A549 (cell line): ENCODE results near the gene PLK5. TPM values are rescaled to one million over a fixed set of nuclear protein-coding genes. Genes with fewer than 3 reads are reported as not detected.

Source experiments
- ATAC-seq, 2 experiments: fragments of 200-7000 bp in 1 of 2; fragments of >200 bp in 1 of 2; cut with Nextera tagmentation in 1 of 2; cut with Tn5 transposase in 1 of 2; 3 replicates each; pipeline versions ENCODE4 v1.8.0 to v1.9.1; 2018 to 2020; ENCODE audit warnings: mild to moderate bottlenecking in 1 of 2, moderate library complexity in 1 of 2
- CTCF ChIA-PET: fragments of 300-600 bp; sonication (Branson Sonifier 250); formaldehyde crosslinking; extraction: SDS; loops from one replicate; lab custom pipeline; 2021; ENCODE audit warnings: antibody characterized with exemption, inconsistent platforms; lab: Yijun Ruan, JAX
- POLR2A ChIA-PET: fragments of 350-600 bp; formaldehyde crosslinking; extraction: SDS; loops from one replicate; lab custom pipeline; 2021; ENCODE audit warnings: antibody characterized with exemption, inconsistent platforms; lab: Yijun Ruan, JAX
- DNase-seq, 2 experiments: peaks; one replicate each; pipeline versions ENCODE4 v3.0.0 to v3.0.0-alpha.2; 2011 to 2016; ENCODE audit warnings: low read depth in 1 of 2, low spot score in 1 of 2
- FAIRE-seq: peaks from 2 replicates; lab custom pipeline; 2011; peaks lifted over from hg19 to GRCh38; lab: Jason Lieb, UNC
- H3K27ac ChIP-seq, 2 experiments: fragments of >200 bp; sonication (Bioruptor Twin); formaldehyde crosslinking; 3 replicates each; pipeline ENCODE4 v1.5.1; 2016 to 2017
- H3K4me1 ChIP-seq: fragments of >200 bp; sonication (Bioruptor Twin); formaldehyde crosslinking; 3 replicates; pipeline ENCODE4 v1.6.1; 2016
- H3K4me2 ChIP-seq: fragments of >200 bp; sonication (Bioruptor Twin); formaldehyde crosslinking; 3 replicates; pipeline ENCODE4 v1.6.1; 2016
- H3K4me3 ChIP-seq: fragments of >200 bp; sonication (Bioruptor Twin); formaldehyde crosslinking; 3 replicates; pipeline ENCODE4 v1.5.1; 2016
- H3K9me3 ChIP-seq: fragments of >200 bp; sonication (Bioruptor Twin); formaldehyde crosslinking; 3 replicates; pipeline ENCODE4 v1.6.1; 2016
- BHLHE40 ChIP-seq: IDR thresholded peaks from 2 replicates; pipeline ENCODE4 v1.6.1; 2012; ENCODE audit warnings: low read depth, low read length, inconsistent platforms
- CBX8 ChIP-seq: fragments of 200-600 bp; sonication (generic); IDR thresholded peaks from 2 replicates; pipeline ENCODE4 v1.6.1; 2016
- CHD2 ChIP-seq: fragments of 150-350 bp; IDR thresholded peaks from 2 replicates; pipeline ENCODE4 v1.6.1; 2014; ENCODE audit warnings: low read length; ENCODE audit not compliant: partially characterized antibody
- CHD4 ChIP-seq: fragments of 200-600 bp; sonication (generic); IDR thresholded peaks from 2 replicates; pipeline ENCODE4 v1.6.1; 2016; ENCODE audit warnings: antibody characterized with exemption, mild to moderate bottlenecking, borderline replicate concordance
- EP300 ChIP-seq, 2 experiments: fragments of >200 bp; sonication (Bioruptor Twin); formaldehyde crosslinking; IDR thresholded peaks; 2 replicates in 1 of 2; 3 replicates in 1 of 2; pipeline ENCODE4 v1.6.1; 2016 to 2017
- GATA3 ChIP-seq: IDR thresholded peaks from 2 replicates; pipeline ENCODE4 v1.6.1; 2012; ENCODE audit warnings: borderline replicate concordance
- HDAC2 ChIP-seq: fragments of 200-600 bp; sonication (generic); IDR thresholded peaks from 2 replicates; pipeline ENCODE4 v1.6.1; 2016
- HEYL ChIP-seq: fragments of 250-450 bp; sonication (Bioruptor Pico); IDR thresholded peaks from 2 replicates; pipeline ENCODE4 v1.8.0; 2021; ENCODE audit warnings: mild to moderate bottlenecking, moderate library complexity
- HOXA7 ChIP-seq: fragments of 250-450 bp; sonication (Bioruptor Pico); IDR thresholded peaks from 2 replicates; pipeline ENCODE4 v1.5.0; 2020; ENCODE audit warnings: mild to moderate bottlenecking, moderate library complexity
- JUN ChIP-seq, 2 experiments: fragments of >200 bp; sonication (Bioruptor Twin); formaldehyde crosslinking; IDR thresholded peaks; 2 replicates in 1 of 2; 3 replicates in 1 of 2; pipeline ENCODE4 v1.6.1; 2016 to 2017
- KDM1A ChIP-seq: fragments of 200-600 bp; sonication (generic); IDR thresholded peaks from 2 replicates; pipeline ENCODE4 v1.6.1; 2016; ENCODE audit warnings: low read depth, mild to moderate bottlenecking
- MAFK ChIP-seq: fragments of 450-650 bp; IDR thresholded peaks from 2 replicates; pipeline ENCODE4 v1.6.1; 2014; ENCODE audit not compliant: partially characterized antibody
- POLR2A ChIP-seq: IDR thresholded peaks from 2 replicates; pipeline ENCODE4 v1.6.1; 2012; ENCODE audit warnings: mild to moderate bottlenecking, low read length
- ZFP36 ChIP-seq: fragments of 450-650 bp; IDR thresholded peaks from 2 replicates; pipeline ENCODE4 v1.6.1; 2014; ENCODE audit warnings: borderline replicate concordance; ENCODE audit not compliant: partially characterized antibody
- ZNF302 ChIP-seq: fragments of 250-450 bp; sonication (Bioruptor Pico); IDR thresholded peaks from 2 replicates; pipeline ENCODE4 v1.9.0; 2021; ENCODE audit warnings: inconsistent platforms, mild to moderate bottlenecking, moderate library complexity
- ZSCAN20 ChIP-seq: fragments of 250-450 bp; sonication (Bioruptor Pico); IDR thresholded peaks from 2 replicates; pipeline ENCODE4 v1.8.0; 2022; ENCODE audit warnings: mild to moderate bottlenecking, moderate library complexity
- WGBS: methylation state at CpG from one replicate; pipeline ENCODE4 v1.1.6; 2017; ENCODE audit errors: missing lambda C conversion rate; 5-methylcytosine and 5-hydroxymethylcytosine counted together
- polyA plus RNA-seq, 4 experiments: library from polyadenylated mRNA; depleted of rRNA in 3 of 4; stranded (reverse); fragments of >200 nt; fragmentation: RNase III in 1 of 4; extraction: RNeasy Plus Mini Kit Qiagen cat#74134 plus additional on column Dnase treatment in 1 of 4; gene quantifications; 2 replicates in 3 of 4; 3 replicates in 1 of 4; pipeline ENCODE4 v1.2.3, GENCODE V29; 2011 to 2017
- TF ChIP-seq, protein P1 (sequence below): fragments of >200 bp; sonication (Bioruptor Twin); formaldehyde crosslinking; IDR thresholded peaks from 3 replicates; pipeline ENCODE4 v1.5.1; 2016
- TF ChIP-seq, protein P2 (sequence below): fragments of 450-650 bp; IDR thresholded peaks from 2 replicates; pipeline ENCODE4 v1.6.1; 2014; ENCODE audit warnings: antibody characterized with exemption
- TF ChIP-seq, protein P3 (sequence below): fragments of 150-350 bp; IDR thresholded peaks from 2 replicates; pipeline ENCODE4 v1.6.1; 2014; ENCODE audit warnings: low read depth, mild to moderate bottlenecking, low read length
- TF ChIP-seq, protein P4 (sequence below): fragments of 250-450 bp; sonication (Bioruptor Pico); IDR thresholded peaks from 2 replicates; pipeline ENCODE4 v1.5.0; 2021; ENCODE audit warnings: mild to moderate bottlenecking, moderate library complexity, borderline replicate concordance
- TF ChIP-seq, protein P5 (sequence below): IDR thresholded peaks from 2 replicates; pipeline ENCODE4 v1.6.1; 2012; ENCODE audit warnings: low read depth, borderline replicate concordance
- TF ChIP-seq, protein P6 (sequence below): fragments of >200 bp; sonication (Bioruptor Twin); formaldehyde crosslinking; IDR thresholded peaks from 2 replicates; pipeline ENCODE4 v1.6.1; 2016

PLK5 gene
- polyA plus RNA-seq, 2 of the 4 experiments (the other 2 are of a cell fraction) = not detected

DNA sequence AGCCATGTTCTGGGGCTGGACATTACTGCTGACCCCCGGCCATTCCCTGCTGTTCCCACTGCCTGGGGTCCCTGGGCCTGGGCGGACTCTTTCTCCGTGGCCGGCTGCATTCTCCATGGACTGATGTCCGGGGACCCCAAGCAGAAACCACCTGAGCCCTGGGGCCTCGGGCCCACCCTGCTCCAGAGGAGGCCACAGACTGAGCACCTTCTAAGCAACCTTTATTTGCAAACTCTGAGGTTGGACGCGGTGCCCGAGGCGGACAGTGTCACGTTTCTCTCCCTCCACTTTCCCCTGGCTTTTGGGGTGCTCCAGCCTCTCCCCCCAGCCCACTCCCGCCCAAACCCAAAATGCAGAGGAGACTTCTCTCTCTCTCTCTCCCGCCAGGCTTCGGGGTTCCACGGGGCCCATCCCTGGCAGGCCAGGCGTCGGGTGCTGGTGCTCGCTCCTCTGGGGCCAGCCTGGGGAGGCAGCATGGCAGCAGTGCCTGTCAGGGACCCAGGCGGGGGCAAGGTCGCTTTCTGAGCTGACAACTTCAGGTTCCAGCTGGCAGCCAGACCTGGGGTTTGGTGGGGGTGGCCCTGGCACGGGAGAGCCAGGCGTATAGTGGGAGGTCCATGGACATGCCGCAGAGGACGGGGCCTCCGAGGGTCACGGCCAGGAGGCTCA lies 42.5 kb upstream of the PLK5 start:
- no peak for FAIRE-seq
- CTCF ChIA-PET = no interaction called here
- ATAC-seq = no peak
- POLR2A ChIA-PET = no interaction called here
- peaks cover 11% of the 10 kb centered on the region; the same call in 2 of the 3 replicates for H3K4me1 ChIP-seq
- TF ChIP-seq, protein P1, sequence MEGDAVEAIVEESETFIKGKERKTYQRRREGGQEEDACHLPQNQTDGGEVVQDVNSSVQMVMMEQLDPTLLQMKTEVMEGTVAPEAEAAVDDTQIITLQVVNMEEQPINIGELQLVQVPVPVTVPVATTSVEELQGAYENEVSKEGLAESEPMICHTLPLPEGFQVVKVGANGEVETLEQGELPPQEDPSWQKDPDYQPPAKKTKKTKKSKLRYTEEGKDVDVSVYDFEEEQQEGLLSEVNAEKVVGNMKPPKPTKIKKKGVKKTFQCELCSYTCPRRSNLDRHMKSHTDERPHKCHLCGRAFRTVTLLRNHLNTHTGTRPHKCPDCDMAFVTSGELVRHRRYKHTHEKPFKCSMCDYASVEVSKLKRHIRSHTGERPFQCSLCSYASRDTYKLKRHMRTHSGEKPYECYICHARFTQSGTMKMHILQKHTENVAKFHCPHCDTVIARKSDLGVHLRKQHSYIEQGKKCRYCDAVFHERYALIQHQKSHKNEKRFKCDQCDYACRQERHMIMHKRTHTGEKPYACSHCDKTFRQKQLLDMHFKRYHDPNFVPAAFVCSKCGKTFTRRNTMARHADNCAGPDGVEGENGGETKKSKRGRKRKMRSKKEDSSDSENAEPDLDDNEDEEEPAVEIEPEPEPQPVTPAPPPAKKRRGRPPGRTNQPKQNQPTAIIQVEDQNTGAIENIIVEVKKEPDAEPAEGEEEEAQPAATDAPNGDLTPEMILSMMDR = no peak
- TF ChIP-seq POLR2A = no peak
- no peak for TF ChIP-seq BHLHE40
- TF ChIP-seq GATA3 = no peak
- no peak for TF ChIP-seq MAFK
- TF ChIP-seq CBX8 = no peak
- TF ChIP-seq CHD2 = no peak
- TF ChIP-seq ZNF302 (CRISPR knock-in tag) = no peak
- TF ChIP-seq HEYL = no peak
- no peak overlapping the region for H3K4me3 ChIP-seq
- WGBS = 84% methylated on average over 9 of the region's 26 CpGs
- H3K9me3 ChIP-seq = no peaks in the 10 kb centered on the region
- no peak for DNase-seq
- H3K4me2 ChIP-seq = no peak overlapping the region
- no peak overlapping the region for H3K27ac ChIP-seq

DNA sequence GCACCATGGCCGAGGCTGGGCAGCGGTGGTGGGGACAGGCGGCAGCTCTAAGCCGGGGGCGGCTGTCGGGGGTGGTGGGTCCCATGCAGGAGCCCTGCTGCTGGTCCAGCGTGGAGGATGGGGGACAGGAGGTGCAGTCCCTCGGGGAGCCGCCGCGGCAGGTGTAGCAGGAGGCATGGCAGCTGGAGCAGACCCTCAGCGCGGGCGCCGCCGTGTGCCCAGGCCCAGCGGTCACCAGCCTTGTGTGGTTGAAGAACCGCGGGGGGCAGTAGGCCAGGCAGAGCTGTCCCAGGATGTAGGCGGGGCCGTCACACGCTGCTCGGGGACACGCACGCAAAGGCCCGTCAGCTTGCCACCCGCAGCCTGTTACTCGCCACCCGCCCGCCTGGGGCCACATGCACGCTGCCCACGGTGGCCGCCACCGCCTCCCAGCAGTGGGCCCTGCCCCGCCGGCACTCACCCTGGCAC lies 42.0 kb upstream of the PLK5 start:
- Histone ChIP-seq H3K9me3 (no peaks in the 10 kb centered on the region), H3K27ac (no peak overlapping the region), H3K4me1 (peaks cover 11% of the 10 kb centered on the region; the same call in 2 of the 3 replicates), H3K4me3 (no peak overlapping the region), H3K4me2 (no peak overlapping the region)
- POLR2A ChIA-PET = no interaction called here
- ATAC-seq = no peak
- WGBS = 98% methylated on average over 20 of the region's 36 CpGs
- TF ChIP-seq, protein P2, sequence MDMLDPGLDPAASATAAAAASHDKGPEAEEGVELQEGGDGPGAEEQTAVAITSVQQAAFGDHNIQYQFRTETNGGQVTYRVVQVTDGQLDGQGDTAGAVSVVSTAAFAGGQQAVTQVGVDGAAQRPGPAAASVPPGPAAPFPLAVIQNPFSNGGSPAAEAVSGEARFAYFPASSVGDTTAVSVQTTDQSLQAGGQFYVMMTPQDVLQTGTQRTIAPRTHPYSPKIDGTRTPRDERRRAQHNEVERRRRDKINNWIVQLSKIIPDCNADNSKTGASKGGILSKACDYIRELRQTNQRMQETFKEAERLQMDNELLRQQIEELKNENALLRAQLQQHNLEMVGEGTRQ = no peak
- TF ChIP-seq, protein P3, sequence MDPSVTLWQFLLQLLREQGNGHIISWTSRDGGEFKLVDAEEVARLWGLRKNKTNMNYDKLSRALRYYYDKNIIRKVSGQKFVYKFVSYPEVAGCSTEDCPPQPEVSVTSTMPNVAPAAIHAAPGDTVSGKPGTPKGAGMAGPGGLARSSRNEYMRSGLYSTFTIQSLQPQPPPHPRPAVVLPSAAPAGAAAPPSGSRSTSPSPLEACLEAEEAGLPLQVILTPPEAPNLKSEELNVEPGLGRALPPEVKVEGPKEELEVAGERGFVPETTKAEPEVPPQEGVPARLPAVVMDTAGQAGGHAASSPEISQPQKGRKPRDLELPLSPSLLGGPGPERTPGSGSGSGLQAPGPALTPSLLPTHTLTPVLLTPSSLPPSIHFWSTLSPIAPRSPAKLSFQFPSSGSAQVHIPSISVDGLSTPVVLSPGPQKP = no peak
- TF ChIP-seq CHD2 = no peak
- TF ChIP-seq CHD4 = no peak
- TF ChIP-seq HOXA7 (CRISPR knock-in tag) = no peak
- no peak for TF ChIP-seq ZSCAN20
- TF ChIP-seq EP300 (IDR thresholded peaks at IDR 0.05) = no peak
- TF ChIP-seq, protein P4, sequence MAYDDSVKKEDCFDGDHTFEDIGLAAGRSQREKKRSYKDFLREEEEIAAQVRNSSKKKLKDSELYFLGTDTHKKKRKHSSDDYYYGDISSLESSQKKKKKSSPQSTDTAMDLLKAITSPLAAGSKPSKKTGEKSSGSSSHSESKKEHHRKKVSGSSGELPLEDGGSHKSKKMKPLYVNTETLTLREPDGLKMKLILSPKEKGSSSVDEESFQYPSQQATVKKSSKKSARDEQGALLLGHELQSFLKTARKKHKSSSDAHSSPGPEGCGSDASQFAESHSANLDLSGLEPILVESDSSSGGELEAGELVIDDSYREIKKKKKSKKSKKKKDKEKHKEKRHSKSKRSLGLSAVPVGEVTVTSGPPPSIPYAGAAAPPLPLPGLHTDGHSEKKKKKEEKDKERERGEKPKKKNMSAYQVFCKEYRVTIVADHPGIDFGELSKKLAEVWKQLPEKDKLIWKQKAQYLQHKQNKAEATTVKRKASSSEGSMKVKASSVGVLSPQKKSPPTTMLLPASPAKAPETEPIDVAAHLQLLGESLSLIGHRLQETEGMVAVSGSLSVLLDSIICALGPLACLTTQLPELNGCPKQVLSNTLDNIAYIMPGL (CRISPR knock-in tag) = no peak
- TF ChIP-seq ZFP36 = no peak
- TF ChIP-seq KDM1A = no peak
- TF ChIP-seq, protein P5, sequence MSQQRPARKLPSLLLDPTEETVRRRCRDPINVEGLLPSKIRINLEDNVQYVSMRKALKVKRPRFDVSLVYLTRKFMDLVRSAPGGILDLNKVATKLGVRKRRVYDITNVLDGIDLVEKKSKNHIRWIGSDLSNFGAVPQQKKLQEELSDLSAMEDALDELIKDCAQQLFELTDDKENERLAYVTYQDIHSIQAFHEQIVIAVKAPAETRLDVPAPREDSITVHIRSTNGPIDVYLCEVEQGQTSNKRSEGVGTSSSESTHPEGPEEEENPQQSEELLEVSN = no peak
- no peak for TF ChIP-seq JUN (IDR thresholded peaks at IDR 0.05)
- TF ChIP-seq POLR2A = no peak
- TF ChIP-seq, protein P6, sequence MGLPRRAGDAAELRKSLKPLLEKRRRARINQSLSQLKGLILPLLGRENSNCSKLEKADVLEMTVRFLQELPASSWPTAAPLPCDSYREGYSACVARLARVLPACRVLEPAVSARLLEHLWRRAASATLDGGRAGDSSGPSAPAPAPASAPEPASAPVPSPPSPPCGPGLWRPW = no peak
- TF ChIP-seq HDAC2 = no peak
- CTCF ChIA-PET = no interaction called here
- FAIRE-seq = no peak
- DNase-seq = no peak
